Measurements from ENCODE around the gene TTLL1.

GRCh38 chr22:43106302-43106701, 17.1 kb upstream of the TTLL1 start:
- TF ChIP-seq CTCF (IDR thresholded peaks at IDR 0.05) (no peak), REST (IDR thresholded peaks at IDR 0.05; ENCODE audit: insufficient read depth in 1 of 2, low read depth in 2 of 2, low read length in 1 of 2) (no peak), TCF7L2 (IDR thresholded peaks at IDR 0.05; ENCODE audit: low read depth, low read length) (no peak)

Data from Panc1 (cell line).